HG03460 (cell line): ENCODE results near the gene STS.

Source experiments
- ATAC-seq: cut with Tn5 transposase; IDR thresholded peaks from one replicate; pipeline ENCODE4 v1.9.1; 2021; ENCODE audit not compliant: unreplicated experiment

Gene STS

DNA sequence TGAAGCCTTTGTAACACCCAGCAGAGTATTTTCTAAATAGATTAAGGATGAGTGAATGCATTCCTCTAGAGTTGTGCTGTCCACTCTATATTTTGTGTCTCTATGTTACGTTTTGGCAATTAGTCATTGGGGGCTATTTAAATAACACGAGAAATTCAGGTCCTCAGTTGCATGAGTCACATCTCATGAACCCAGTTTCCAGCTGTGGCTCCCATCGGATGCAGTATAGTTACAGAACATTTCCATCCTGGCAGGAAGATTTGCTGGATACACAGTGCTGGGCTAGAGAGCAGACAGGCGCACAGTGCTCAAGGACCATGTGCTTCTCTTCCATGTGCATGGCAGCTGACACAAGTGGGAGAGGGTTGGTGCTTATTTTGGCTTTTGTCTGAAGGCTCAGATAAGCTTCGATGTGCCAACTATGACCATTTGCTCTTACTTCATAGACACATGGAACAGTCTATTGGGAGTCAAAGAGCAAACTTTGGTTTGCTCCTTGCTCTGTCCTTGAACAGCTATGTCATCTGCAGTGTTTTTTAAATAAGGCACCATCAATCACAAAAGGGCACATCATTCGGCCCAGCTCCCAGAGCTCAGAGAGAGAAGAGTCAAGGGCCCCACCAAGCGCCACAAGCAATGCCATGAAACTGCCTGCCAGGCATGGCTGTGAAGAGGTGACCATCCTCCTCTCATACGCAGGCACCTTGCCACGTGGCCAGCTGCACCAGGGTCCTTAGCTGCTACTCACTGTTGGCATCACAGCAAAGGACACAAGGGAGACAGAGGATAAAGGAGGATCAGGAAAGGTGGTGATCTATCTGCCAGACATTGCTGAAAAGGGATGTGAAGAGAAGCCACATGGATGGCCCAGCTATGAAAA, 8.1 kb upstream of the STS start:
- no peak for ATAC-seq

GRCh38 chrX:7143076-7143475, 4.4 kb upstream of the STS start:
- ATAC-seq: no peak

- no peak for ATAC-seq
Observed at GRCh38 chrX:7143941-7144525, 3.5 kb upstream of the STS start.

GRCh38 chrX:7145454-7145853, 2.1 kb upstream of the STS start:
- ATAC-seq: no peak

DNA sequence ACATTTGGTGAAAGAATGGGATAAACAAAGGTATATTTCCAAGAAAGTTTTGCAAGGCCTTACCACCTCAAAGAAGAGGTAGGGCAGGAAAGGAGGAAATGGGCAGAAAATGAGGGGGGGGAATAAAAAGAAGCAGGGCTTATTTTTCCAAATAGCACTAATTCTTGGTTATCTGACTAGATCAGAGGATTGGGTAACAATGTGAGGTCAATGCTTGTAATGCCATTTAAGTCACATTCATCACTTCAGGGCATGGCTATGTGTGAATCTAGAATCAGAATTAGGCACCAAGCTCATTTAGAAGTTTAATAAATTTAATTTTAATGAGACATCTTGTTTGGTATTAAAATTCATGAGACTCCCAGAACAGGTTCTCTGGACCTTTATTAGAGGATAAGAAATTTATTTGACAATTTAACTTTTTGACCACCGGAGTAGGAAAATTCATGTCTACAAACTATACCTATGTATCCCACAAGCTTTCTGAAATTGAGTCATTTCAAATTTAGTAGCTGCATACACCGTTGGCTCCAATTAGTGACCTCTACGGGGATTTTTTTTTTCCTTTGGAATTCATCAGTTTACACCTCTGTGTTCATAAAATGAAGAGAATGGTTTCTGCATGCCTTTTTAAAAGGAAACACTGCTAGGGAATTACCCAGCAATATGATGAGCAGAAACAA, 1.4 kb upstream of the STS start:
- ATAC-seq: no peak

- peak; percentile 20 for ATAC-seq
Observed at GRCh38 chrX:7146703-7147412, 654 bp upstream of the STS start.

- peak; percentile 72 for ATAC-seq
Observed at GRCh38 chrX:7147978-7148854, 704 bp downstream of the STS start, which contains the start of gene PUDP. TSS of gene PUDP (minus strand) at chrX:7148153. CDS start at chrX:7148113, 40 bp downstream.

GRCh38 chrX:7149411-7149810, 1.9 kb downstream of the STS start:
- ATAC-seq: no peak

GRCh38 chrX:7153231-7153630, 5.7 kb downstream of the STS start:
- no peak for ATAC-seq

GRCh38 chrX:7154041-7154597, 6.6 kb downstream of the STS start:
- no peak for ATAC-seq

- no peak for ATAC-seq
Observed at GRCh38 chrX:7155163-7155562, 7.7 kb downstream of the STS start.

DNA sequence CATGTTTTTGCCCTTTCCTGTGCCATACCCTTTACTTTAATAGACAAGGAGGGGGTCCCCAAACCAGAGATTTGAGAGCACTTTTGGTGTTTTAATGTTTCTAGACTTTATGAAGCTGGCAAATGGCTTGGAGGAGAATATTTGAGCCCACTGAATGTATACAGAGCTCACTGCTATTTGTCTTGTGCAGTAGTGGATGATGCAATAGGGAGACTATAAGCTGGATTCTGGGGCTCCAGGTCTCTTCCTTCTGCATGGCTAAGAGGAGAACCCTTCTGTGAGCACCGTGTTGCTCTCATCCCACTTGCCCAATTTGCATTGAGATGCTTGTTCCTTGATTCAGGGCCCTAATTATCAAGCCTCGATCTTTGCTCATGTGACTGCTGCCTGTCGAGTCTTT, 9.4 kb downstream of the STS start:
- ATAC-seq: no peak

- ATAC-seq: no peak
Observed at GRCh38 chrX:7158468-7158990, 11.0 kb downstream of the STS start.

GRCh38 chrX:7159149-7159861, 11.8 kb downstream of the STS start:
- no peak for ATAC-seq

- no peak for ATAC-seq
Observed at GRCh38 chrX:7163146-7163677, 15.7 kb downstream of the STS start.

DNA sequence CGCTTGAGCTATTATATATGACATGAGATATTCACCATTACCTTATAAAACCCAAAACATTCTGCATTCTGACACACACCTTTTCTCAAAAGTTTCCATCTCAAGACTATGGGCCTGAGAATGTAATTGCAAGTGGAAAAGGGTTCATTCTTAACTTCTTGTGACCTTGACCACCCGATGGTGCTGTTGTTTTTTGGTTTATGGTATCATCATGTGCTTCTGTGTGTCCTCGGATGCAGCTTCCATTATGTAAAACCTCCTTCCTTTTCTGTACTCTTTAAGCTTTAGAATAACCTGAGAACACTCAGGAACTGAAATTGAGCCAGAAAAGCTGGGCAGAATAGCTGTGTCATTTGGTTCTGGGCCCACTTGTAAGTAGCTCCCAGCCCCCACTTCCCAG, 16.7 kb downstream of the STS start:
- ATAC-seq: no peak

DNA sequence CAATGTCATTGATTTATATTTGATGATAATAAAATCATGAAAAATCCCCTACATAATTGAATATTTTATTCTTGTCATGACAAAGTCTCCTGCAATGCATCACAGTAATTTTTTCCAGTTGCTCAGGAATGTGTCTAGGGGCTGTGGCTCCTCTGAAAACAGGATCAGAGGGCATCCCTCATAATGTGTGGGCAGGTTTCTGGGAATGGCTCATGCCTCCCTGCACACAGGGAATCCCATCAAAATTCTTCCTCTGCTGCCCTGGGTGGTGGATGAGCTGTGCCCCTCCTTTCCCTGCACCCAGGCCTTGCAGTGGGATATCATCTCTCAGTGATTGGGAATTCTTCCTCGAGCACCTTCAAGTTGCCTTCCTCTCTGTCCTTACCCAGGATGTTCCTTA, 20.9 kb downstream of the STS start:
- ATAC-seq: no peak

GRCh38 chrX:7169627-7170026, 22.1 kb downstream of the STS start:
- no peak for ATAC-seq

GRCh38 chrX:7170898-7171297, 23.4 kb downstream of the STS start:
- ATAC-seq: no peak
